TTC549 (cell line): ENCODE results near the gene PPP1R15A.
"Not testable (repeated sequence)": the region's sequence is repeated elsewhere in the genome, so short reads cannot be mapped to it uniquely, and the experiment has no call there.

ENCODE experiments used
- FAIRE-seq: peaks from 2 replicates; lab custom pipeline; 2012; peaks lifted over from hg19 to GRCh38; lab: Jason Lieb, UNC

PPP1R15A gene

DNA sequence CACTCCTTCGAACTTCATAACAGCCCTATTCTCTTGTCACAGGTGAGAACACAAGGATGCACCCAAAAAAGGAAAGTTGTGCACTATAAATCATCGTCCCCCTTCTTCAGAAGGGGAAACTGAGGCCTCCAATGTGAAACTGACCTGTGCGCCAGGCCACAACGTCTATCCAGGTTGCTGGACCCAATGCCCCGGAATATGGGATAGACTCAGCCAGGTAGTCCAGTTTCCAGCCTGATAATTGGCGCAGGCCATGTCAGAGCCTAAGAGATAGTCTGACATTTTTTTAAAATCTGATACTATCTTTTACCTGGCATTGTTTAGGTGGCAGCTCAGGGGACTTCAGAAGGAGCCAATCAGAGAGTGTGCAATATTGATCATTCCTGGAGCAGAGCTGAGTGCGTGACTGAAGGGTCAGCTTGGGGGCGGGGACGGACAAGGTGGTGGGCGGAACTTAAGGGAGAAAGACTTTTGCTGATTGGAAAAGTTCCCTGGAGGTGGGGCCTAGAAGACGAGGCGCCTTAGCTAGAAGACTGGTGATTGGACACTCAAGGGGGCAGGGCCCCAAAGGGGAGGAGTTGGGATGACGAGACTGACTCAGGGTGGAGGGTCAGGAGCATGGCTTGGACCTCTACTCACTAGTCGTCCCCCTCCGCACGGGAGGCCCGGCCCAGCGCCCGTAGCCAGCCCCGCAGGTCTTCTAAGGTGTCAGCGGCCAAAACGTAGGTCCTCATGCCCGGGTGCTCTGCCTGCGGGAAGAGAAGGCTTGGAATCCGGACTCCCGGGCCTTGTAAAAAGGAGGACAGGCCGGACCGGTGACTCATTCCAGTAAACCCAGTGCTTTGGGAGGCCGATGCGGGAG lies 12.3 kb upstream of the PPP1R15A start:
- FAIRE-seq, result no peak

GRCh38 chr19:48861313-48861712 lies 10.9 kb upstream of the PPP1R15A start:
- FAIRE-seq, result no peak

- no peak for FAIRE-seq
These were observed 9.4 kb upstream of the PPP1R15A start for GRCh38 chr19:48862827-48863226.

DNA sequence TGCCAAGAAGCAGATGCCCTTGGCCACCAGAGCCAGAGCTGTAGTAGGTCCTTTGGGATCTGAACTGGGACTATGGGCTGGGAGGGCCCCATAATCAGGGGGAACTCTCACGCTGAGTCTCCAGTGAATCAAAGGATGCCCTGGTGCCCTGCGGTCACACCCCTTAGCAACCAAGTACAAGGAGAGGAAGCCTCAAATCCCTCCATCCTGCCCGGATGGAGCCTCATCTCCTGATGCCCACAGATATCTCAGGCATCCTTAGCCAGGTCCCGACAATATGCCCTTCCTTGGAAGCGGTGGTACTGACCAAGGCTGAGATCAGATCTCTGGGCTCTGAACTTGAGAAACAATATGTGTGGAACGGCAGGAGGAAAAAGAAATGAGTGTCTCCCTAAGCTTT lies 5.5 kb upstream of the PPP1R15A start:
- no peak for FAIRE-seq

GRCh38 chr19:48867123-48867745 lies 5.0 kb upstream of the PPP1R15A start:
- FAIRE-seq, result no peak

- FAIRE-seq, result no peak
These were observed 4.5 kb upstream of the PPP1R15A start for GRCh38 chr19:48867746-48868113.

GRCh38 chr19:48868114-48868886 lies 3.9 kb upstream of the PPP1R15A start, which contains the start of gene PLEKHA4:
Gene PLEKHA4, minus strand, starts transcription at chr19:48868617. Its CDS starts 997 bp downstream, at chr19:48867620.
- no peak for FAIRE-seq

DNA sequence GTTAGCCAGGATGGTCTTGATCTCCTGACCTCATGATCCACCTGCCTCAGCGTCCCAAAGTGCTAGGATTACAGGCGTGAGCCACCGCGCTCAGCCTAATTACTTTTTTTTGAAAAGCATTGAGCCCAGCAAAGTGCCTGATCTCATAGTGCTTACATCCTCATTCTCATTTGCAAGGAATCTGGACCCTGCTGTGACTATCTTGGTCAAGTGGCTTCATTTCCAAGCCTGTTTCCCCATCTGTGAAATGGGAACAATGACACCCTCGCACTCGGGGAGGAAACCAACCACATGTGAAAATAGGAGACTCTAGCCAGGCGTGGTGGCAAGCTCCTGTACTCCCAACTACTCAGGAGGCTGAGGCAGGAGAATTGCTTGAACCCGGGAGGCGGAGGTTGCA lies 2.2 kb upstream of the PPP1R15A start:
- FAIRE-seq, result no peak

- not testable (repeated sequence) for FAIRE-seq
These were observed 595 bp upstream of the PPP1R15A start for GRCh38 chr19:48871471-48872181.

- no peak for FAIRE-seq
These were observed 759 bp downstream of the PPP1R15A start for GRCh38 chr19:48872884-48873475.

- FAIRE-seq, result no peak
These were observed 1.5 kb downstream of the PPP1R15A start for GRCh38 chr19:48873476-48874302.

DNA sequence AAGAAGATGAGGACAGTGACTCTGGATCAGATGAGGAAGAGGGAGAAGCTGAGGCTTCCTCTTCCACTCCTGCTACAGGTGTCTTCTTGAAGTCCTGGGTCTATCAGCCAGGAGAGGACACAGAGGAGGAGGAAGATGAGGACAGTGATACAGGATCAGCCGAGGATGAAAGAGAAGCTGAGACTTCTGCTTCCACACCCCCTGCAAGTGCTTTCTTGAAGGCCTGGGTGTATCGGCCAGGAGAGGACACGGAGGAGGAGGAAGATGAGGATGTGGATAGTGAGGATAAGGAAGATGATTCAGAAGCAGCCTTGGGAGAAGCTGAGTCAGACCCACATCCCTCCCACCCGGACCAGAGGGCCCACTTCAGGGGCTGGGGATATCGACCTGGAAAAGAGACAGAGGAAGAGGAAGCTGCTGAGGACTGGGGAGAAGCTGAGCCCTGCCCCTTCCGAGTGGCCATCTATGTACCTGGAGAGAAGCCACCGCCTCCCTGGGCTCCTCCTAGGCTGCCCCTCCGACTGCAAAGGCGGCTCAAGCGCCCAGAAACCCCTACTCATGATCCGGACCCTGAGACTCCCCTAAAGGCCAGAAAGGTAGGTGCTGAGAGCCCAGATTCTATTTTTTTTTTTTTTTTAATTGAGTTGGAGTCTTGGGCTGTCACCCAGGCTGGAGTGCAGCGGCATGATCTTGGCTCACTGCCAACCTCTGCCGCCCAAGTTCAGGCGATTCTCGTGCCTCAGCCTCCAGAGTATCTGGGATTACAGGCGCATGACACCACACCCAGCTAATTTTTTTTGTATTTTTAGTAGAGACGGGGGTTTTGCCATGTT lies 2.3 kb downstream of the PPP1R15A start:
- no peak for FAIRE-seq

DNA sequence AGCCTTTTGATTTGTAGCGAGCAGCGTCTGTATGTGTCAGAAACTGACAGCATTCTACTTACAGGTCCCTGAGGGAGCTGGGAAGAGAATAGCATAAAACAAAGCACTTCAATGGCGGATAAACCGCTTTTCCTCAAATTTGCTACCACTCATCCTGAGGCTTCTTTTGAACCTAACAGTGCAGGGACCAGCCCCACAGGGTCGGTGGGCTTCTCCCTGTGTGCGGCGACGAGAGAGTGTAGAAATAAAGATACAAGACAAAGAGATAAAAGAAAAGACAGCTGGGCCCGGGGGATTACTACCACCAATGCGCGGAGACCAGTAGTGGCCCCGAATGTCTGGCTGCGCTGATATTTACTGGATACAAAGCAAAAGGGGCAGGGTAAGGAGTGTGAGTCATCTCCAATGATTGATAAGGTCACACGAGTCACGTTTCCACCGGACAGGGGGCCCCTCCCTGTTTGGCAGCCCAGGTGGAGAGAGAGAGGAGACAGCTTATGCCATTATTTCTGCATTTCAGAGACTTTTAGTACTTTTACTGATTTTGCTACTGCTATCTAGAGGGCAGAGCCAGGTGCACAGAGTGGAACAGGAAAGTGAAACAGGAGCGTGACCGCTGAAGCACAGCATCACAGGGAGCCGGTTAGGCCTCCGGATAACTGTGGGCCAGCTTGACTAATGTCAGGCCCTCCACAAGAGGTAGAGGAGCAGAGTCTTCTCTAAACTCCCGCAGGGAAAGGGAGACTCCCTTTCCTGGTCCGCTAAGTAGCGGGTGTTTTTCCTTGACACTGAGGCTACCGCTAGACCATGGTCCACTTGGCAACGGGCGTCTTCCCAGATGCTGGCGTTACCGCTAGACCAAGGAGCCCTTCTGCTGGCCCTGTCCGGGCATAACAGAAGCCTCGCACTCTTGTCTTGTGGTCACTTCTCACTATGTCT lies 4.1 kb downstream of the PPP1R15A start:
- not testable (repeated sequence) for FAIRE-seq

DNA sequence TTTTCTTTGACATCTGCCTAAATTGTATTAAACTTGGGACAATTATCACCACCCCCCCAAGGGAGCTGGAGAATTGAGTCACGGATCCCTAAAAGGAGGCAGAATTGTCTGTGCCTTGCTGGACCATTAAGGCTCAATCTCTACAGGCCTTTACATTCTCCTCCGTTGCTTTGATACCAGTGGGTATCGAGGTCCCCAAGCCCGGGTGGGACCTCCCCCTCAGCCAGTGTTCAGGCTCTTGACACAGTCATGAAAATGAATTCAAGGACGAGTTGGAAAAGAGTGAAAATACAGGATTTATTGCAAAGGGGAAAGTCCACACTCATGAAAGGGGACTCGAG lies 5.6 kb downstream of the PPP1R15A start:
- no peak for FAIRE-seq

GRCh38 chr19:48878196-48879024 lies 6.2 kb downstream of the PPP1R15A start:
- FAIRE-seq, result no peak

DNA sequence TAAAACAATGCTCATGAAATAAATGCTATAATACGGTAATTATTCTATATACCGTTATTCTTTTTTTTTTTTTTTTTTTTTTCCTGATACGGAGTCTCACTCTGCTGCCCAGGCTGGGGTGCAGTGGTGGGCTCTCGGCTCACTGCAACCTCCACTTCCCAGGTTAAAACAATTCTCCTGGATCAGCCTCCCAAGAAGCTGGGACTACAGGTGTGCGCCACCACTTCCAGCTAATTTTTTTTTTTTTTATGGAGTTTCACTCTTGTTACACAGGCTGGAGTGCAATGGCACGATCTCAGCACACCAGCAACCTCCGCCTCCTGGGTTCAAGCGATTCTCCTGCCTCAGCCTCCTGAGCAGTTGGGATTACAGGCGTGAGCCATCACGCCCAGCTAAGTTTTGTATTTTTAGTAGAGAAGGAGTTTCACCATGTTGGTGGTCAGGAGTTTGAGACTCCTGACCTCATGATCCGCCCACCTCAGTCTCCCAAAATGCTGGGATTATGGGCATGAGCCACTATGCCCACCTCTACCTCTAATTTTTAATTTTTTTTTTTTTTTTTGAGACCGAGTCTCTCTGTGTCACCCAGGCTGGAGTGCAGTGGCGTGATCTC lies 6.9 kb downstream of the PPP1R15A start:
- FAIRE-seq, result no peak

GRCh38 chr19:48879696-48880095 lies 7.5 kb downstream of the PPP1R15A start:
- FAIRE-seq, result not testable (repeated sequence)
